ENCODE data around the gene PARP14.
"Not testable (repeated sequence)": the region's sequence is repeated elsewhere in the genome, so short reads cannot be mapped to it uniquely, and the experiment has no call there.

Gene PARP14

GRCh38 chr3:122677216-122677615 lies 3.4 kb upstream of the PARP14 start:
- FAIRE-seq: peak; percentile 6

GRCh38 chr3:122678506-122678905 lies 2.1 kb upstream of the PARP14 start:
- FAIRE-seq: no peak

GRCh38 chr3:122679085-122679881 lies 1.4 kb upstream of the PARP14 start:
- peak; percentile 49 for FAIRE-seq

DNA sequence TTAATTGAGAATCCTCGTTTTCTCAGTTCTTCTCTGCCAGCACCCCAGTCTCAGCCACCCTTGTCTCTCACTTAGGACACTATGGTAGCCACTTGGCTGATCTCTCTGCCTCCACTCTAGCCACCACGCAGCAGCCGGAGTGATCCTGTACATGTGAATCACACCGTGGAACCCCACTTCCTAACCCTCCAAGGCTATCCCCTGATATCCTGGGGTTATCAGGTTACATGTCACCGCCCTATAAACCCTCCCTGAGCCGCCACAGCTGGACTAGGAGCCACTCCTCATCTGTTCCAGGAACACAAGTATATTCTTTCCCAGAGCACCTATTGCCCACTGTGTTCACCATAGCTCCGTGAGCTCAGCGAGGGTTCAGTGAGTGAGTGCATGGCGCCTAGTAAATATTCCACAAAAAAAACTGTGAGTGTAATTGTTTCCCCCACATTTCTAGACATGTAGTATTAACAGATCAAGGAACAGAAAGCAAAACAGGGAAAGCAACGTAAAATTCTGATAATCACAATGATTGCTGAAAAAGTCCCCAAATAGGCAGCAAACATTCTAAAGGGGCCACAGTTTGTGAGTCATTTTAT lies 661 bp upstream of the PARP14 start:
- no peak for FAIRE-seq

GRCh38 chr3:122681284-122681973 lies 790 bp downstream of the PARP14 start:
- no peak for FAIRE-seq

- FAIRE-seq: no peak
These were observed 1.4 kb downstream of the PARP14 start for GRCh38 chr3:122681974-122682409.

DNA sequence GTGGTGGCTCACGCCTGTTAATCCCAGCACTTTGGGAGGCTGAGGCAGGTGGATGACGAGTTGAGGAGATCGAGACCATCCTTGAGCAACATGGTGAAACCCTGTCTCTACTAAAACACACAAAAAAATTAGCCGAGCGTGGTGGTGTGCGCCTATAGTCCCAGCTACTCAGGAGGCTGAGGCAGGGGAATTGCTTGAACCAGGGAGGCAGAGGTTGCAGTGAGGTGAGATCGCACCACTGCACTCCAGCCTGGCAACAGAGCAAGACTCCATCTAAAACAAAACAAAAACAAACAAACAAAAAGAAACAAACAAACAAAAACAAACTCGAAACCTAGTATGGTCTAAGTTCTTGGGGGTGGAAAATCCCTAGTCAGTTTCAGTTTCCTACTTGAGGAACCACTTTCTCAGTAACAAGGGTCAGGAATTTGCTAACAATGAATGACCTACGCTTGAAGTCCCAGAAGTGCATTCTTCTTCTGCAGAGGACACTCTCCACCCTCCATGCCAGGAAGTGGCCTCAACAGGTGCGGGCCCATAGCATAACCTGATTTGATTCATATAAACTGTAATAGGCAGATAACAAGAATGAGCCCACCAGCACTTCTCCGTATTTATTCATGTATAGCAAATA lies 2.3 kb downstream of the PARP14 start:
- not testable (repeated sequence) for FAIRE-seq

- FAIRE-seq: no peak
These were observed 6.7 kb downstream of the PARP14 start for GRCh38 chr3:122687298-122687697.

DNA sequence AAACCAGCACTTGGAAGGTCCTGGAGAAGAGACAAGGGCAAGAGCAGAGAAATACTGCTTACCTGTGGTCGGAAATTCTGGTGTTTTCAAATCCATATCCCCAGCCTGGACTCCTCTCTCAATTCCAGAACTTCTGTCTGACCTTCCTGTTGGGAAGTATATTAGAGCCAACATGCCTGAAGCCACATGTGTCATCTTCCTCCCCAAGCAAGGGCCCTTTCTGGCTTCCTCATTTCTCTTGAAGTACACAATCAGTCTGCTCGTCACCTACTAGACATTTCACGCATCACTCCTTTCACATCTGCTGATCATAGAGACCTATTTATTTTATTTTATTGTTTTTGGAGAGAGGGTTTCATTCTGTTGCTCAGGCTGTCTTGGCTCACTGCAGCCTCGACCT lies 8.4 kb downstream of the PARP14 start:
- FAIRE-seq: no peak

GRCh38 chr3:122689587-122689986 lies 8.9 kb downstream of the PARP14 start:
- FAIRE-seq: no peak

DNA sequence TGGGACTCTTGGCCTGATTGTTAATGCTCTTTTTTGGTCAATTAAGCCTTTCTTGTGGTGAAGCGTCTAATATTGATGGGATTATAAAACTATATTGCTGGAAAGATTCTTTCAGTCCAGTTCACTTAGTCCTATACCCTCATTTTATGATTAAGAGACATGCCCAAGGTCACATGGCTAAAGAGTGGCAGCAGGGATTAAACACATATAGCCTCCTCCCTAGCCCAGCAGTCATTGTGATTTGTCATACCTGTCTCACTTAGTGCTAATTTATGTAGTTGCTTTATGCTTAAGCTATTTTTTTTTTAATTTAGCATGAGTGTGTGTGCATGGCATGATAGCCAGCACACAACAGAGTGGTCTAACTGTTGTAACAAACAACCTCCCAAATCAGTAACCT lies 9.5 kb downstream of the PARP14 start:
- no peak for FAIRE-seq

DNA sequence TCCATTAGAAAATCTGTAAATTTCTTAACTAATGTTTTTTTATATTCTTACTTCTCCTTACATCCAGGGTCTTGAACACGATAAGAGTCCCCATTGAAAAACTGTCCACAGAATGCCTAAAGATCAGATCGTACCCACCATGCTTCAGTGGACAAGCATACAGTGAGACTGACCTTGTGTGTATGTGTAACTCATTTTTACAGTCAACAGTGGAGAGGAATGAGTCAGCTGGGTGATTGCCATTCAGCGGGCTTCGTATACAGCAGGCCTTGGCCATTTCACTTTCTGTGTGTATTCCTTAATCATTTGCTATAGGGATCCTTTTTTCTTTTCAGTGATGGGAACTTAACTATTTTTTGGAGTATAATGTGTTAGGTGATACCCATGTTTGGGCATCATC lies 10.6 kb downstream of the PARP14 start:
- no peak for FAIRE-seq

GRCh38 chr3:122692674-122693073 lies 12.0 kb downstream of the PARP14 start:
- FAIRE-seq: no peak

DNA sequence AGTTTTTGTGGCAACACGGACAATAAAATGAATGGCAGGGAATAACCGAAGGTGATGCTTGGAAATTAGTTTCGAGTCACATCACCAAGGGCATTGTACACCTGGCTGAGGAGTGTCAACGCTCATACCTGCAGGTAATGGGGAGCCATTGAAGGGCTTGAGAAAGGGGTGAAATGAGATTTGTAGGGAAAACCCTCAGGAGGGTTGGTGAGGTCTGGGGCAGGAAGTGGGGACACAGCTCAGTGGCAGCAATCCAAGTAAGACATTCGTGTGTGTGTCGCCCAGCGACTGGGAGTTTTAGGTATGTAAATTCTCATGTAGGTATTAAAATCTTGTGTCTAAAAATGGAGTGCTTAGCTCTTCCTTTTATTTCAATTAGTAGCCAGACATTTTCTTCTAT lies 14.3 kb downstream of the PARP14 start:
- no peak for FAIRE-seq

DNA sequence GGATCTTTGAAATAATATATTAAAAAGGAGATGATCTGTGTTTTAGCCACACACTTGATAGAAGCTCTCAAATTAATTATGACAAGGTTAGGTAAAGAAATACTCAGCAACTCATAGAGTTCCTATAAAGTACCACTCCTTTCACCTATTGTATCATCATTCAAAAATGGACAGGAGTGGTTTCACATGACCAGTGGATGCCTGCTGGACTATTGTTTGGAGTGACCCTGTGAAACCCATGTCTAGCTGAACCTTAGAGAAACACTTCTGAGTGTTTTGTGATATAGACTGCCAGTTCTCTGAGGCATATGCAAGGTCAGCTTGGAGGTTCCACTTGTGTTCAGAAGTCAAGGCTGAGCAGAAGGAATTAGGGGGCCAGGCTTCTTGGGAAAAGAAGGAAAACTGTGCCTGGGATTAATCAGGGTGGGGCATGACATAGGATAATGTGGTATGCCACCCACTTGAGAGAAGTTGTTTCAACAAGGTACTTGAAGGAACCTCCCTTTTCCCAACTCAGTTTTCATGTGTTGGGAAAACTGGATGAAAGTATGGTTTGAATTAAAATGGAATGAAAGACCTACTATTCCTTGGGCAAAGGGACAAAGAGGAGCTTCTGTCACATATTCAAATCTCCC lies 15.4 kb downstream of the PARP14 start:
- FAIRE-seq: no peak

- no peak for FAIRE-seq
These were observed 17.4 kb downstream of the PARP14 start for GRCh38 chr3:122697952-122698620.

- no peak for FAIRE-seq
These were observed 19.6 kb downstream of the PARP14 start for GRCh38 chr3:122700193-122700592.

- no peak for FAIRE-seq
These were observed 24.7 kb downstream of the PARP14 start for GRCh38 chr3:122705379-122705778.

- FAIRE-seq: not testable (repeated sequence)
These were observed 30.1 kb downstream of the PARP14 start for GRCh38 chr3:122710616-122711251.

GRCh38 chr3:122714273-122714672 lies 33.6 kb downstream of the PARP14 start:
- no peak for FAIRE-seq

DNA sequence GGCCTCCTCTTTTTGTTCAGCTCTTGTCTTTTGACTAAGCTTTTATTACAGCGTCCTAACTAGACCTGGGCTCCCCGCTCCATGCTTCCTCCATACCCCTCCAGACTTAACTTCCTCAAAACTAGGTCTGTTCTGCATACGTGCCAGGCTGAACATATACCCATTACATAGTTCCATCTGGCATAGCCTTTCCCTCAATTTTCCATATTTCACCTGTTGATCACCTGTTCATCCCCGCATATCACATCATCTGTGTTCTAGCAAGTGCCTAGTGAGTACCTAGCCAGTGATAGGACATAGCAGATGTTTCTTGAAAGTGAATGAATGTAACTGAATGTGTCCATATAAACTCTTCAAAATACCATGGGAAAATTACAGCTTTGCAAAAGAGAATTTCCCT lies 36.0 kb downstream of the PARP14 start:
- no peak for FAIRE-seq
